ENCODE results near the gene ATXN7L1. TPM values are rescaled to one million over a fixed set of nuclear protein-coding genes. Genes with fewer than 3 reads are reported as not detected.
A peak's percentile ranks its signal among the peaks of the same experiment; 100 is the strongest.

ATXN7L1 gene
- total and polyA plus RNA-seq, 2 of the 8 experiments (the other 6 are each of a cell fraction or from before 2014, with no cell fraction given): 14.3 to 34.0 TPM

- Histone ChIP-seq H3K4me1 (replicated peaks in 1 of 4; ENCODE audit: control insufficient read depth in 3 of 4, insufficient read depth in 4 of 4, low read length in 3 of 4) (peaks cover 0 to 14% (median 4%) of the 10 kb centered on the region in 4 experiments; a peak in 4 of 7 replicates), H2BK15ac (ENCODE audit: low read length) (no peak overlapping the region), H3K9ac (replicated peaks in 1 of 4; ENCODE audit: extremely low read depth in 1 of 4, low read depth in 3 of 4, low read length in 3 of 4) (no peak overlapping the region), H3K79me2 (ENCODE audit: control insufficient read depth in 1 of 2, insufficient read depth in 2 of 2, low read length in 2 of 2) (no peaks in the 10 kb centered on the region), H2BK12ac (ENCODE audit: low read depth, low read length) (no peak overlapping the region), H2BK20ac (ENCODE audit: low read length) (peak overlapping the region; percentile 86; the same call in 1 of the 2 replicates), H3K9me3 (ENCODE audit: insufficient read depth in 2 of 2, low read depth in 1 of 2, low read length in 1 of 2) (no peaks in the 10 kb centered on the region), H3K79me1 (ENCODE audit: low read depth, low read length) (no peaks in the 10 kb centered on the region), H3K27me3 (replicated peaks in 1 of 4; ENCODE audit: control insufficient read depth in 3 of 4, extremely low read depth in 1 of 4, insufficient read depth in 3 of 4, low read length in 3 of 4) (no peaks in the 10 kb centered on the region), H3K4me2 (ENCODE audit: insufficient read depth in 1 of 2, low read depth in 2 of 2, low read length in 2 of 2) (no peak overlapping the region), H3K14ac (ENCODE audit: insufficient read length) (no peak overlapping the region), H4K5ac (ENCODE audit: insufficient read length, low read depth, low read length) (no peak overlapping the region), H2BK5ac (ENCODE audit: low read depth, low read length) (no peak overlapping the region), H3K23me2 (ENCODE audit: low read depth, low read length) (no peaks in the 10 kb centered on the region), H3K4me3 (ENCODE audit: extremely low read depth in 1 of 4, insufficient read depth in 2 of 4, low read depth in 3 of 4, low read length in 4 of 4) (no peak overlapping the region), H2AFZ (ENCODE audit: low read length) (no peak overlapping the region), H3K4ac (replicated peaks; ENCODE audit: insufficient read length, low read depth, low read length) (no peak overlapping the region), H3K36me3 (ENCODE audit: control insufficient read depth in 2 of 4, insufficient read depth in 4 of 4, low read length in 3 of 4) (no peaks in the 10 kb centered on the region), H3K27ac (ENCODE audit: low read depth, low read length) (no peak overlapping the region), H2AK5ac (ENCODE audit: low read depth, low read length) (no peak overlapping the region), H4K8ac (ENCODE audit: extremely low read depth, insufficient read depth, low read length) (no peak overlapping the region), H2BK120ac (replicated peaks; ENCODE audit: low read depth, low read length) (no peak overlapping the region), H4K20me1 (replicated peaks in 1 of 2; ENCODE audit: control insufficient read depth in 1 of 2, insufficient read depth in 2 of 2, low read length in 2 of 2) (no peaks in the 10 kb centered on the region), H3K56ac (replicated peaks; ENCODE audit: insufficient read length, low read depth, low read length) (no peak overlapping the region), H3K18ac (ENCODE audit: extremely low read depth, low read length) (no peak overlapping the region), H4K91ac (replicated peaks; ENCODE audit: insufficient read length, low read length) (no peak overlapping the region), H3K23ac (ENCODE audit: insufficient read length) (no peak overlapping the region)
- no peak for TF ChIP-seq SIX5 (IDR thresholded peaks at IDR 0.05; ENCODE audit: low read depth, low read length)
- no peak for TF ChIP-seq SIN3A (conservative IDR thresholded peaks at IDR 0.05 in 1 of 2, IDR thresholded peaks at IDR 0.05 in 1 of 2; ENCODE audit: low read depth in 1 of 2, low read length in 2 of 2)
- TF ChIP-seq MAFK (IDR thresholded peaks at IDR 0.05; ENCODE audit: low read depth, low read length): no peak
- no peak for TF ChIP-seq JUN (IDR thresholded peaks at IDR 0.05; ENCODE audit: low read depth, low read length)
- POLR2A ChIA-PET (ENCODE audit: partially characterized antibody): interaction anchor here (0.6 to 2.0 kb wide), 4 partner anchors 18 to 212 kb away, joined by 3 to 5 read pairs (median 4); partner anchors contain the start of gene EFCAB10
- CTCF ChIA-PET (ENCODE audit: partially characterized antibody): interaction anchor here (0.8 to 2.1 kb wide), 7 partner anchors 10 to 198 kb away, joined by 3 to 8 read pairs (median 3); partner anchors contain the start of gene RINT1
- DNase-seq (ENCODE audit: low read depth in 1 of 2, low spot score in 2 of 2): no peak
- WGBS, 2 experiments (ENCODE audit: extremely low coverage in 1 of 2, insufficient coverage in 1 of 2, insufficient read length in 1 of 2, insufficient replicate concordance in 2 of 2, low coverage in 1 of 2, low lambda C conversion rate in 2 of 2, missing lambda C conversion rate in 1 of 2): 87% methylated on average over 3 of the region's 3 CpGs; no CpG with 5 or more reads in 1 of the 2 experiments
- FAIRE-seq: no peak
Measured at GRCh38 chr7:105599551-105599950, 276.8 kb downstream of the ATXN7L1 start.

Data from H1 (cell line).